GM21515 (cell line): ENCODE results near the gene C1GALT1C1.
"Not testable (repeated sequence)": the region's sequence is repeated elsewhere in the genome, so short reads cannot be mapped to it uniquely, and the experiment has no call there.

ENCODE experiments used
- ATAC-seq: cut with Tn5 transposase; IDR thresholded peaks from one replicate; pipeline ENCODE4 v1.9.1; 2021; ENCODE audit not compliant: unreplicated experiment

The C1GALT1C1 gene

DNA sequence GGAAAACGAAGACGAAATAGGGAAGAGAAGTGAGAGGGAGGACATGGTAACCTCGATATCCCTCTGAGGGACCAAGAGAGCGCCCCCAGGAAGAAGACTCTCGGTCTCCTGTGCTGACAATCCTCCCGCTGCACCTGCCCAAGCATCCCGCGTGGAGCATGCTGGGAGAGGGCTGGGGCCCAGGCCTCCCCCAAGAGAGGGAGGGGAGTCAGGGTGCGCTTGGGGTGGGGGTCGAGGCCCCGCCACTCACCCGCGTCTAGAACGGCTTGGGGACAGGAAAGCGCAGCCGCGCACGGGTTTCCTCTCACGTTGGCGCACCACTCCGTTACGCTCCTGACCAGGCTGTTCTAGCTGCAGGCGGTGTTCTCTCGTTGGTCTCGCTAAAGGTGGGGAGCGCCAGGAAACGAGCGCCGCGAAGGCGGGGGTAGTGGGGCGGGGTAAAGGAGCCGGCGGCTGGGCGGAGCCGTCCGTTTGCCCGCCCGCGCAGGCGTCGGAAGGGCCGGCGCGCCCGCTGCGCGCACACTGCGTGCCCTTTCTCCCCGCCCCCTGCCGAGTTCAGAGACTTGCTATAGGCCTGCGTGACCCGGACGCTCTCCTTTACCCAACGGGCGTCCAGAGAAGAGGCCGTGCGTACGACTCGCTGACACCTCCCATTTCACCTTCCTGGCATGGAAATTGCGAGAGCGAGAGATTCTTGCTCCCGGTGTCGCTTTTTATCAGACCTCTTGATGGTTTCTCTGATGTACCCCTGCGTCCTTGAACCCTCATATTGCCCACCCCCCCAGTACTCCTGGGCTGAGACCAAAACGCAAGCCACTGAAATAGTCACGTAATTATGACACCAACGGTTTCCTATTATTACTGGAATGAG is at the start of gene C1GALT1C1:
C1GALT1C1 (minus strand) TSS at position 388 of the 871 bp plus-strand sequence. CDS start 2,888 bp downstream, outside the sequence.
- ATAC-seq: peak; percentile 96

DNA sequence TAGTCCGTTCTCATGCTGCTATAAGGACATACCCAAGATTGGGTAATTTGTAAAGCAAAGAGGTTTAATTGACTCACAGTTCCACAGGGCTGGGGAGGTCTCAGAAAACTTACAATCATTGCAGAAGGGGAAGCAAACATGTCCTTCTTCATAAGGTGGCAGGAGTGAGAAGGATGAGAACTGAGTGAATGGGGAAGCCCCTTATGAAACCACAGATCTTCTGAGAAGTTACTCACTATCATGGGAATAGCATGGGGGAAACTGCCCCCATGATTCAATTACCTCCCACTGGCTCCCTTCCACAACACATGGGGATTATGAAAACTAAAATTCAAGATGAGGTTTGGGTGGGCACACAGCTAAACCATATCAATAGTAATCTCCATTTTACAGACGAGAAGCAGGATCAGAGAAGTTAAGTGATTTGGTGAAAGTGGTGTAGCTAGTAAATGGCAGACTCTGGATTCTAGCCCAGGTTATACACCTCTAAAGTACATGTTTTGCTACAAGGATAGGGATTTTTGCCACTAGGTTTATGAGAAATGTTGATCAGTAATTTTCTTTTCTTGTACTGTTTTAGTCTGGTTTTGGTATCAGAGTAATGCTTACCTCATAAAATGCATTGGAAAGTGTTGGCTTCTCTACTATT is 47.3 kb upstream of the C1GALT1C1 start:
- no peak for ATAC-seq

DNA sequence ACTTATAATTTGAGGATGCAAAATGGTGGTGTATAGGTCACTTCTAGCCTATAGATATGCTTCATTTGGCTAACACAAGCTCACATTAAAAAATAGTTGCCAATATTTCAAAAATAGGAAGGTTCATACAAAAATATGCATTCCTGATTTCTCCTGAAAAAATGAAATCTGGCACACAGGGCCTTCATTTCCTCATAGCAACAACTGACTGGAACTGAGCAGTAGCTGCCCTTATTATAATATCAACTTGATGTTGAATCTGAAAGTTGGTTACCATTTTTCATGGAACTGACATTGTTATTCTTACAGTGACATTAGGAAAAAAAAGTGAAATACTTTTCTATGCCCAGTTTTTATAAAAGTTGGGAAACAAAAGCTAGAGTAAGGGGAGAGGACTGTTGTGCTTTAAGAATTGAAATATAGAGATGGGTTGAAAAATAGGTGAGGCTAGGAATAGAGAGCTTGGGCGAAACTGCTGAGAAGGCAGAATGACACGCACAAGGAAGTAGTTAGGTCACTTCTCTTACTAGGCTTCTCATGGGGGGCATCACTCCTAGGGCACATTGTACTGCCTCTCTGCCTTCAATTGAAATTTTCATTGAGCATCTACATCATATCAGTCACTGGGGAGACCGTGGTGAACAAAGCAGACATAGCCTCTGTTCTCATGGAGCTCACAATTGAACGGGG is 43.1 kb upstream of the C1GALT1C1 start:
- no peak for ATAC-seq

DNA sequence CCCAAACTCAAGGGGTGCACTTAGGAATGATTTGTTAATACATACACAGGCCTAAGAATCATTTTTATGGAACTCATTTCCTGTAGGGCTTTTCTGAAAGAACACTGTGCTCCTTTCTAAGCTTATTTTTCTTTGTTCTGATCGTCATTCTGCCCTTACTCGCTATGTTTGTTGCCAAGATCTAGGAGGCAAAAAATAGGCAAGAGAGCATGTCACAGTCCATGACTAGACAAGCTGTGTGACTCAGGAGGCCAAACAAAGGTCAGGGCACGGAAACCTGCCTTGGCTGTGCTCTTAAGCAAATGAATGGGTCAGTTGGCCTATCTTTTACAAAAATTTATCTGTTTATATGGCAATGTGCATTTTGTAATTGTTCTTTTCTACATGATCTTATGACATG is 42.5 kb upstream of the C1GALT1C1 start:
- no peak for ATAC-seq

DNA sequence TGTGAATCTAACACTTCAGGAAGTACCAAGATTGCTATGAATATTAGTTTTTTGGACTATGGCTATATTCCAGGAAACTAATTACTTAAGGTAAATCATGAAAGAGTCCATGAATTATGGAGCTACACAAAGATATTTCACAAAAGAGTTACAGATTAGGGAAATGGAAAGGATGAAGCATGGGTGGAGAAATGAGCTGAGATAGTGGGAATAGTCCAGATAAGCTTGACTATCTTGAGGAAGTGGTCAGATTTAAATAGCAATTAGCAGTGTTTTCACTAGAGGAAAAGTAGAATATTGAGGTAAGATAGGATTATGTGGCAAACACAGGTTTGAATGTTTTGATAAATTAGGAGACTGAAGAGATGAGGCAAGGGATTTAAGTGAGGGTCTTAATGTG is 42.1 kb upstream of the C1GALT1C1 start:
- no peak for ATAC-seq

DNA sequence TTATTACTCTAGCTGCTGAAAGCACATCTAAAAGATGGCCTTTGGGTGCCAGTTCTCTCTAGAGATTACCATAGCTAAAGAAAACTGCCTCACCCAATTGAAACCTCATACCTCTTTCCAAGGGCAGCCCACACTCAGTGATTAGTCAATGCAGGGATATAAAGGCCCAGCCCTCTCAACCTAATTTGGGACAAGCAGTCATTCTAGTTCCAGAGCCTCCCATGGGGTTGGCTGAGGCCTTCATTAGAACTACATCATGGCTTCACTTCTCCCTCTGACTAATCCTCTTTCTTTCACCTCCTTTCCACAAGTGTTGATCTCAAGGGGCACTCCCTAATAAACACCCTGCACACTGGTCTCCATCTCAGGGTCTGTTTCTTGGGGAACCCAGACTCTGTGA is 38.5 kb upstream of the C1GALT1C1 start:
- ATAC-seq: no peak

DNA sequence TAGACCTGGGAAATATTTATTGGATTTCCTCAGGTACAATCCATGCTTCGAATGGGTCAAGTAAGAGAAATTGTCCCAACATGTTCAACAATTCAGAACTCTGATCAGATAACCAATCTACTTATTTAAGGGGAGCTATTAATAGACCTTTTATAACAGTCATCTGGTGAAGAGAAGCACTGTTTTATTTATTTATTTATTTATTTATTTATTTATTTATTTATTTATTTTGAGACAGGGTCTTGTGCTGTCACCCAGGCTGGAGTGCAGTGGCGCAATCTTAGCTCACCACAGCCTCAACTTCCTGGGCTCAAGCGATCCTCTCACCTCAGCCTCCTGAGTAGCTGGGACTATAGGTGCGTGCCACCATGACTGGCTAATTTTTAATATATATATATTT is 34.7 kb upstream of the C1GALT1C1 start:
- not testable (repeated sequence) for ATAC-seq

DNA sequence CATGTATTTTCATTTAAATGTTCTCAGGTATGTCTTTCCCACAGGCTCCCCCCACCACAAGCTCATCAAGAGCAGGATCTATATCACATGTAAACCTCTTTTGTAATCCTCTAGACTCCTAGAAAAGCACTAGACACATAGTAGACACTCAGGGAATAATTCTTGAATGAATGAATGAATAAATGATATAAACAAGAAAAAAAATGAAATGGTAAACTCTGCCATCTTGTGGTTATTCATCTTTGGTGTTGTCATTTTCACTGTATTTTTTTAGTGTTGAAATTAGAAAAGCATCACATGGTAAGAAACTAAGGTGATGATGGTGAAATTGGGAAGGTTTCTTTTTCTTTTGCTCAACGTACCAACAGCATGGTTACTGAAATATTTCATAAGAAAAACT is 34.2 kb upstream of the C1GALT1C1 start:
- ATAC-seq: no peak

DNA sequence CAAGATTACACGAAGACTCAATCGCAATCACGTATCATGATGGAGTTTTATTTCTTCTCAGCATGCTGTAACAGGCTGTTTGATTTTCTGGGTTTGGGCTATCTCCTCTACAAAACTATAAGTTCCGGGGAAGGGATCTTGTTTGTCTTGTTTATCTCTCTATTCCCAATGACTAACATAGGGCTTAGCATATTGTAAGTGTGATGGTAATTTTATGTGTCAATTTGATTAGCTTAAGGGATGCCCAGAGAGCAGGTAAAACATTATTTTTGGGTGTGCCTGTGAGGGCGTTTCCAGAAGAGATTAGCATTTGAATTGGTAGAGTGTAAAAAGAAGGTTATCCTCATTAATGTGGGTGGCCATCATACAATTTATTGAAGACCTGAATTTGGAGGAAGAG is 32.8 kb upstream of the C1GALT1C1 start:
- no peak for ATAC-seq

DNA sequence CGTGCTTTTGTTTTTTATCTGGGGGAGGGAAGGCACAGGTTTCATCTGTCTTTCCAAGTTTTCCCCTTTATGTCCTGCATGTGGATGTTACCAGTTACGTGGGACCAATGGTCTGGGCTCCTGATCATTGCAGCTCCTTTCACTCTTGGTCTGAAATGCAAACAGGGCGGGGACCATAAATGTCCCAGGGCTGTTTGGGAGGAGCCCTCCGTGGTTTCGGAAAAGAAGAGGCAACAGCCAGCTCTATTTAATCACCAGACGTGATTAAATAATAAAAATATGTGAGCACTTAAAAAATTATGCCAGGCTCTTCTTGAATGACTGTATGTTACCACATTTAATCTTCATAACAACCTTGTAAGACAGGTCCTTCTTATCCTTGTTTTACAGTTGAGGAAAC is 30.8 kb upstream of the C1GALT1C1 start:
- no peak for ATAC-seq

DNA sequence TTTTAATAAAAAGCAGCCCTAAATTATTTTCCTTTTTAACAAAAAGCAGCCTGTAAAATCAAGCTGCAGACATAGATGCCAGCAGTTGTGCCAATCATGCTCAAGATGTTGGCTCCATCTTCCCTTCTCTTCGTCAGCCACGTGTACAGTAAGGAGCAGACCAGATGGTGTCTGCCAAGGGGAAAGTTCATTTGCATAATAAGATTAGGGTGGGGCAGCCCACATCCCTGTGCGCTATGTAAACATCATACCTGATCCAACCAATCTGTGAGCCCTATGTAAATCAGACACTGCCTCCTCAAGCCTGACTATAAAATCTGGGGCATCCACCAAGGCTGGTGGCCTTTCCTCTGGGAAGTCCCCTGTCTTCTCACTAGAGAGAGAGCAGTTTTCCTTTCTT is 23.1 kb upstream of the C1GALT1C1 start:
- ATAC-seq: no peak

DNA sequence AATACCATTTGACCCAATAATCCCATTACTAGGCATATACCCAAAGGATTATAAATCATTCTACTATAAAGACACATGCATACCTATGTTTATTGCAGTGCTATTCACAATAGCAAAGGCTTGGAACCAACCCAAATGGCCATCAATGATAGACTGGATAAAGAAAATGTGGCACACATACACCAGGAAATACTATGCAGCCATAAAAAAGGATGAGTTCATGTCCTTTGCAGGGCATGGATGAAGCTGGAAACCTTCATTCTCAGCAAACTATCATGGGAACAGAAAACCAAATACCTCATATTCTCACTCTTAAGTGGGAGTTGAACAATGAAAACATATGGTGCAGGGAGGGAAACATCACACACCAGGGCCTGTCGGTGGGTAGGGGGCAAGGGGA is 22.4 kb upstream of the C1GALT1C1 start:
- ATAC-seq: not testable (repeated sequence)

DNA sequence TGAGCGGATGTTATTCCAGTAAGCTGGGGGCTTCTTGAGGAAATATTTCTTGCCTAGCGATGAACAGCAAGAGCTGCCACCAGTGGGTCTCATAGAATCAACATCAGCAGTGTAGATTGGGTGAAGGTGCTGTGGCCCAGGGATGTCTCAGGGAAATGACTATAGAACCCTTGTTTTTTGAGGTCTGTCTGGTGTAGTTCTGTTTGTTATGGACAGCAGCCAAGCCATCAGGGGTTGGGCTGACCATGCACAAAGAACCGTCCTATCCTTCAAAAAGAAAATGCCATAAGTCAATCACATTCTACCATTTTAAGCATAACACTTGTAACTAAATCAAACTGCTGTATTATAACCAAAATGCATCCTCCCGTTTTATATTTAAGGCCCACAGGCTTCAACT is 17.3 kb upstream of the C1GALT1C1 start:
- ATAC-seq: no peak

DNA sequence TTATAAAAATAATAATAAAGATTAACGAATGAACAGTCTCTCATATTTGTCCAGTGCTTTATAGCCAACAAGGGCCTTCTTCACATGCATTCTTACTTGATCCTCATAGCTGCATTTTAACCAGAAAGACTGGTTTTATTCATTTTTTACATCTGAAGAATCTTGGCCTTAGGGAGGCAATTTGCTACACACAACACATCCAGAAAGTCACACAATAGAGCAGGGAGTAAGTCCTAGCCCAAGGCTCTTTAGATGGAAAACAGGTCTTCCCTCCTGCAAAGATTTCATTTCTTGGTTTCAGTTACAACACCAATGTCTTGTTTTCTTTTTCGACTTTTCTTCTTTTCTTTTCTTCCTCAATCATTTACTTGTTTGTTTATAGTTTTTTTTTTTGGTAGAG is 13.0 kb upstream of the C1GALT1C1 start:
- ATAC-seq: no peak

DNA sequence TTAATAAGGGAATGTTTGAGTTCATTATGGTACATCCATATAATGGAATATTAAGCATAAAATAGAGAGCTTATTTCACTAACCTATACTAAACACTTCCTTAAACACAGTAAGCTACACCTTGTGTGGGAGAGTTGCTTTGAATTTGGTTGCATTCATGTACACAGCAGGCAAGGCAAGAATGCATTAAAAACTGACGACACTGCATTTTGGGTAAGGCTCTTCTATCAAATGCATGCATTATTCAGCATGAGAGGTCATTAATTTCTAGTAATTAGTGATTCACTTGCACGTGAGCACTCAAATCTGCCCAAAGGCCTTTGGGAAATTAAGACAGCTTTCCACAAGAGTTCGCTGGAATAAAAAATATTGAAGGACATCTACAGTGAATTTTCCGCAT is 8.8 kb upstream of the C1GALT1C1 start:
- no peak for ATAC-seq

DNA sequence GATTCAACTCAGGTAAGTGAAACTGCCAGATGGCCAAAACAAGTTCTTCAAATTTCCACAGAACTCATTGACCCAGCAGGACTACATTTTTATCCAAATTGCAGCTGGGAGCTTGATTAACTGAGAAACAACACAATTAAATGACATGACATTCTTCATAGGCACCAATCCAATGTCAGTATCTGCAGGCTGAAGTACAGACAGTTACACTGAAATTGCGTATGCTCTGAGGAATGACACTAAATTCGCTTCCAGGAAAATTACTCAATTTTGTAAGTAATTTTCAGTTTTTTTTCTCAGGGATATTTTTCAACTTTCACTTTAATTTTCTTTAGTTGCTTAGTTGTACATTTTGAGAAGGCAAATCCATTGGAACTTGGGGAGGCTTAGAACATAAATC is 4.5 kb downstream of the C1GALT1C1 start:
- no peak for ATAC-seq

DNA sequence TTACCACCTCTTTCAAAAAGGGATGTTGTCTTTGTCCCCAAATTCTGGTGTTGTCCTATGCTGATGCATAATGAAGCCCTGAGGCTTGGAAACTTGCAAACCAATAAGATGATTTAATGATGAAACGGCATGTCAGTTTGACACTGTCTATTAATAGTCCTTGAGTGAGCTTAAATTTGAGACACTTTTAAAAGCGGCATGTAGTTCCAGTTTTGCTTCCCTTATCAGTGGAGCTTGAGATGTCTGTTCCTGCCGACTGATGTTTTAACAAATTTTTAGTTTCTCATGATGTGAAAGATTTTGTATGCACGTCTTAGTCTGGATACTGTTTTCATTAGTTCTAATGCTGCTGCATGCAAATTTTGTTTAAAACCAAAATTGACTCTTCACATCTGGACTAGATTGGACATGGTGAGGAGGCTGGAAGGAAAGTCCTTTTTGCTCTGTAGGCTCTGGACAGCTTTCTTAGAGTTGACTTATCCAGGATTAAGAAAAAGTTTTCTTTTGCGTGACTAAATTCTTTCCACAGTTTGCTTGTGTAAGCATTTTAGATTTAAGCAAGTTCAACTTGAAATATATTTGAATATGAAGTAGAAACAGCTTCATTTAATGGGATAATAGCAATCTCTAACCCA is 11.7 kb downstream of the C1GALT1C1 start:
- no peak for ATAC-seq

DNA sequence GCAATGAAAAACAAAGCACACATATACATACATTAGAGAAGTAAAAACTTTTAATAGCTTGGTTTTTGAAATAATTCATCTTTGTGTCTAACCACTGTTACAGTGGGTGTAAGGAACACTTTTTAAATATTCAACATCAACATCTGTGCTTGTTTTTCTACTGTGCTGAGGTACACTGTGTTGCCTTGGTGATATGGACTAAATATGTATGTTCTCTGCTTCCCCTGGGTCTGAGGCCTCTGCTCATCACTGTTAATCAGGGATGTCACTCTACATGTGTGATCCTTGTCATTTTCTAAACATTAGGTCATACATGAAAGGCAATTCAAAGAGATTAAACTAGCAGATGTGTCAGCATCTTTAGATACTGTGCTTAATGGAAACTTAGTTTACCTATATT is 15.0 kb downstream of the C1GALT1C1 start:
- ATAC-seq: no peak

DNA sequence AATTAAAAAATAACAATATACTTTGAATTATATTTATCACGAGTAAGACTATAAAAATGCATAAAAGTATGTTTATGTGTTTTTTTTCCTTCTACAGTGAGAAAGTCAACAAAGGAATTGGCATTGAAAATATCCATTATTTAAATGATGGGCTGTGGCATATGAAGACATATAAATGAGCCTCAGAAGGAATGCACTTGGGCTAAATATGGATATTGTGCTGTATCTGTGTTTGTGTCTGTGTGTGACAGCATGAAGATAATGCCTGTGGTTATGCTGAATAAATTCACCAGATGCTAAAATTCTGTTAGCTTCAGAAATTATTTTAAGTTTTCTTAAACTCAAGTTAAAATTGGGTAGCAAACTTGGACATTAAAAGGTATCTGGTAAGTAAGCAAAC is 17.8 kb downstream of the C1GALT1C1 start:
- ATAC-seq: no peak

DNA sequence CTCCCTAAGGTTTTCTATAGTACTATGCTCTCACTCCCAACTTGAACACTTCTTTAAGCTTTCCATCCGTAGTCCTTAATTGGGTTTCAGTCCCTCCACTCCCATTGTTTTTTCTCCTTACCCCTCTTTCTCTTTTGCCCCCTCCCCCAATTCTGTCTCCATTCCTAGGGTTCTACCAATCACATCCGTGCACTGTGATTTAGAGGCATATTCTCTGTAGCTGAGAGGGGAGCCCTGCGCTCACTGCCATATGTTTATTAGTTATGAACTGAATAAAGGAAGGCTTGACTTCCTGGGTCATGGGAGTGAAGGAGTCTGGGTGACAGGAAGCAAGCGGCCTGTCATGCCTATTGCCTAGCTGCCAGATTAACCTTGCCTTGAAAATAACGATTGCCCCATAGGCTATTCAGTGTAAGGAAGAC is 25.5 kb downstream of the C1GALT1C1 start:
- peak; percentile 68 for ATAC-seq

DNA sequence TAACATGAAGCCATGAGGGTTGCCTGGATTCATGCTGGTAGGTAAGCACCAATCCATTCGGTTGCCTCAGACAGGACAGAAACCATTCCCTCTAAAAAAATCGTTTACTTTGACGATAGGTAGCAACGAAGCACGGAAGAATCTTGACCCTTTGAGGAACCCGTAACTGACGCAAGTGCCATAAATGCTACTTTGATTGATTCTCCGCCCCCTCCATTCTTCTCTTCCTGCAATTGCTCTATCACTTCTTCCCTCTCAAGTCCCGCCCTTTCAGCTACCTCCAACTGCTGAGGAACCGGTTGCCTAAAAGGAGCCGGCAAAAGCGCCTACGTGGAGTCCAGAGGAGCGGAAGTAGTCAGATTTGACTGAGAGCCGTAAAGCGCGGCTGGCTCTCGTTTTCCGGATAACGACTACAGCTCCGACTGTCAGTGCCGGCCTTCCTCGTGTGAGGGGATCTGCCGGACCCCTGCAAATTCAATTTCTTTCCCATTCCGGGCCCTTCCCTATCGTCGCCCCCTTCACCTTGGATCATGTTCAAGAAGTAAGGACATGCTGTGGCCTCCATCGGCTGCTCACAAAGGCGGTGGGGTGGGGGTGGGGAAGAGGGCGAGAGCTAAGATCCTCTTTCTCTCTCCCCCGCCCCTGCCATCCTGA is 26.0 kb downstream of the C1GALT1C1 start, which contains the start of gene MCTS1:
MCTS1 (plus strand) TSS at position 395 of the 654 bp plus-strand sequence; CDS start at position 531, 136 bp downstream.
- ATAC-seq: peak; percentile 90
